Calu3 (cell line): ENCODE measurements around the gene HRH2. TPM values are rescaled to one million over a fixed set of nuclear protein-coding genes. Genes with fewer than 3 reads are reported as not detected.

Experiments
- BruUV-seq: library from RNA; stranded (reverse); fragments of 400-500 nt; replicated peaks from 2 replicates; lab custom pipeline; 2021; lab: Mats Ljungman, UMichigan
- CTCF ChIA-PET: fragments of 300-600 bp; sonication (Branson Sonifier 250); formaldehyde crosslinking; loops from one replicate; lab custom pipeline; 2022; ENCODE audit warnings: antibody characterized with exemption; lab: Charles Lee
- DNase-seq: peaks from one replicate; pipeline ENCODE4 v3.0.0; 2022
- H3K27ac Mint-ChIP-seq: one replicate; pipeline ENCODE4 v1.8.0; 2022; ENCODE audit warnings: mixed read lengths; ENCODE audit not compliant: unreplicated experiment
- H3K27me3 Mint-ChIP-seq: one replicate; pipeline ENCODE4 v1.8.0; 2022; ENCODE audit warnings: mixed read lengths; ENCODE audit not compliant: unreplicated experiment
- H3K36me3 Mint-ChIP-seq: one replicate; pipeline ENCODE4 v1.8.0; 2022; ENCODE audit warnings: mild to moderate bottlenecking, moderate library complexity, mixed read lengths; ENCODE audit not compliant: insufficient read depth, unreplicated experiment
- H3K4me1 Mint-ChIP-seq: one replicate; pipeline ENCODE4 v1.8.0; 2022; ENCODE audit warnings: mild to moderate bottlenecking, low read depth, mixed read lengths; ENCODE audit not compliant: unreplicated experiment
- H3K4me3 Mint-ChIP-seq: one replicate; pipeline ENCODE4 v1.8.0; 2022; ENCODE audit warnings: mild to moderate bottlenecking, low read depth, moderate library complexity, mixed read lengths; ENCODE audit not compliant: unreplicated experiment
- H3K9me3 Mint-ChIP-seq: one replicate; pipeline ENCODE4 v1.8.0; 2022; ENCODE audit warnings: low read depth, mixed read lengths; ENCODE audit not compliant: unreplicated experiment
- intact Hi-C: fragments of 100-400 bp; cut with micrococcal nuclease; formaldehyde crosslinking; loops from one replicate; pipeline ENCODE4 v1.10.0; 2022; ENCODE audit not compliant: unreplicated experiment
- total RNA-seq: library from RNA; stranded (reverse); gene quantifications from 2 replicates; pipeline ENCODE4 v1.2.3, GENCODE V29; 2022
- TF ChIP-seq, protein P1 (sequence below): fragments of 200-600 bp; IDR thresholded peaks from one replicate; pipeline ENCODE4 v1.8.0; 2022; ENCODE audit warnings: antibody characterized with exemption; ENCODE audit not compliant: unreplicated experiment

The HRH2 gene
- total RNA-seq, 1 experiment from 2014 or later: not detected

DNA sequence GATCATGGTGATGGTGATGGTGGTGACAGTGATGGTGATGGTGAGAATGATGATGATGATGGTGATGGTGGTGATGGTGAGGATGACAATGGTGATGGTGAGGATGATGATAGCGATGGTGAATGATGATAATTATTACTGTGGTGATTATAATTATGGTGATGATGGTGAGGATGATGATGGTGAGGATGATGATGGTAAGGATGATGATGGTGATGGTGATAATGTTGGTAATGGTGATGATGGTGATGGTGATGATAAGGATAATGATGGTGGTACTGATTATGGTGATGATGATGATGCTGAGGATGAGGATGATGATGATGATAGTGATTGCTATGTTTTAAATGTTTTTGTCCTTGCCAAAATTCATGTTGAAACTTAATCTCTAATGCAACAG, 37.3 kb upstream of the HRH2 start:
- no peak for DNase-seq
- BruUV-seq: no TSS peak
- no peak overlapping the region for H3K4me3 Mint-ChIP-seq
- H3K36me3 Mint-ChIP-seq: peaks cover 4% of the 10 kb centered on the region
- H3K4me1 Mint-ChIP-seq: no peaks in the 10 kb centered on the region
- H3K27me3 Mint-ChIP-seq: no peaks in the 10 kb centered on the region
- no peak overlapping the region for H3K27ac Mint-ChIP-seq
- CTCF ChIA-PET: no interaction called here
- intact Hi-C loops: no loop called here
- TF ChIP-seq, protein P1, sequence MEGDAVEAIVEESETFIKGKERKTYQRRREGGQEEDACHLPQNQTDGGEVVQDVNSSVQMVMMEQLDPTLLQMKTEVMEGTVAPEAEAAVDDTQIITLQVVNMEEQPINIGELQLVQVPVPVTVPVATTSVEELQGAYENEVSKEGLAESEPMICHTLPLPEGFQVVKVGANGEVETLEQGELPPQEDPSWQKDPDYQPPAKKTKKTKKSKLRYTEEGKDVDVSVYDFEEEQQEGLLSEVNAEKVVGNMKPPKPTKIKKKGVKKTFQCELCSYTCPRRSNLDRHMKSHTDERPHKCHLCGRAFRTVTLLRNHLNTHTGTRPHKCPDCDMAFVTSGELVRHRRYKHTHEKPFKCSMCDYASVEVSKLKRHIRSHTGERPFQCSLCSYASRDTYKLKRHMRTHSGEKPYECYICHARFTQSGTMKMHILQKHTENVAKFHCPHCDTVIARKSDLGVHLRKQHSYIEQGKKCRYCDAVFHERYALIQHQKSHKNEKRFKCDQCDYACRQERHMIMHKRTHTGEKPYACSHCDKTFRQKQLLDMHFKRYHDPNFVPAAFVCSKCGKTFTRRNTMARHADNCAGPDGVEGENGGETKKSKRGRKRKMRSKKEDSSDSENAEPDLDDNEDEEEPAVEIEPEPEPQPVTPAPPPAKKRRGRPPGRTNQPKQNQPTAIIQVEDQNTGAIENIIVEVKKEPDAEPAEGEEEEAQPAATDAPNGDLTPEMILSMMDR: no peak
- peaks cover 9% of the 10 kb centered on the region for H3K9me3 Mint-ChIP-seq

DNA sequence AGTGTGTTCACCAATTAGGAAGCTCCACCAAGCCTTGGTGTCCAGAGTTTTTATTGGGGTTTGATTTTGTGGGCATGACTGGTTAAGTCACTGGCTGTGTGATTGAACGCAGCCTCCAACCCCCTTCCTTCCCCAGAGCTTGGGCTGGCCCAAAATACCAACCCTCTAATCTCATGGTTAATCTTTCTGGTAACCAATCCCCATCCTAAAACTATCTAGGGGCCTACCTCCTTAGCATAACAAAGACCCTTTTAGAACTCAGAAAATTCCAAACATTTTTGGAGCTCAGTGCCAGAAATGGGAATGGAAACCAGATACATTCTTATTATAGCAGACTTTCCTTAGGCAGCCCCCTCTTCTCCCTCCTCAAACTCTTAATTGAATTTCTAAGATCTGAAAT, 35.9 kb upstream of the HRH2 start:
- CTCF ChIA-PET: interaction anchor here (1.0 kb wide), 1 partner anchor 13 kb away, joined by 3 read pairs; no protein-coding TSS in a partner anchor
- Mint-ChIP-seq H3K4me3 (no peak overlapping the region), H3K36me3 (peaks cover 4% of the 10 kb centered on the region), H3K9me3 (peaks cover 9% of the 10 kb centered on the region), H3K27me3 (peaks cover 11% of the 10 kb centered on the region), H3K4me1 (no peaks in the 10 kb centered on the region), H3K27ac (no peak overlapping the region)
- TF ChIP-seq, protein P1: no peak
- DNase-seq: no peak
- intact Hi-C loops: no loop called here
- BruUV-seq: no TSS peak

DNA sequence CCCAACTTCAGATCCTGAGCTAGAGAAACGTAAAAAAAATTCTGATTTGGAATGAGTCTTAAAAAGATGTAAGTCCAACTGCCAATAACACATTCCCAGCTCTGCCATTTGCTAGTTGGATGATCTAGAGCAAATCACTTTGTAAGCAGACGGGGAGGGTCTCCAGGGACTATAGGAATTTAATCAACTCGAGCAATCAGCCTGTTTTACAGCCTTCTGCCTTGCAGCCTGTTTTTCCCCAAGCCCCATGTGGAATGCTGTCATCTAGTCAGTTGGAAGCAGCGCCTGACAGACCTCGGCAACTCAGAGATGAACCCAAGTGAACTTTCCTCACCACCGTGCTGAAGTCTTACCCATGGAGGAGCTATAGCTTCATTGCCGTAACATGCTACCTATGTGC, 34.8 kb upstream of the HRH2 start:
- H3K9me3 Mint-ChIP-seq: peaks cover 6% of the 10 kb centered on the region
- no TSS peak for BruUV-seq
- H3K27me3 Mint-ChIP-seq: peaks cover 19% of the 10 kb centered on the region
- no peak overlapping the region for H3K4me3 Mint-ChIP-seq
- intact Hi-C loops: no loop called here
- TF ChIP-seq, protein P1: no peak
- DNase-seq: no peak
- no peak overlapping the region for H3K27ac Mint-ChIP-seq
- CTCF ChIA-PET: interaction anchor here (1.0 kb wide), 1 partner anchor 14 kb away, joined by 3 read pairs; no protein-coding TSS in a partner anchor
- H3K4me1 Mint-ChIP-seq: no peaks in the 10 kb centered on the region
- H3K36me3 Mint-ChIP-seq: peaks cover 4% of the 10 kb centered on the region

DNA sequence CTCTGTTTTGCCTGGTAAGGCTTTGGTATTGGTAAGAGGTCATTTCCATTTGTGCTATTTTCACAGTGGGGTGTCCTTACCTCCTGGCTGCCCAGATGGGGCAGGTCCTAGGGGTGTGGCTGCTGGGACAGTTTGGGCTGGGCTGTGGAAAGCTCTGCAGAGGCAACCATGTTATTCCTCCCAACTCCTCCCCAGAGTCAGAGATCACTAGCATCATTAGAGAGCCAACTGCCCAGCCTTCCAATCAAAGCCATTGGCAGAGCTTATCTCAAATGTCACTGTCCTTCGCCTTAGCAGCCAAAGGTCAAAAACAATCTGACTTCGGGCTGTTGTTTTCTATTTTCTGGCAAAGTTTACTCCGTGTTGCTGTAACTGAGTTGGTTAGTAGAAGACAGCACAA, 33.6 kb upstream of the HRH2 start:
- TF ChIP-seq, protein P1: no peak
- BruUV-seq: no TSS peak
- Mint-ChIP-seq H3K4me1 (no peaks in the 10 kb centered on the region), H3K27me3 (peaks cover 27% of the 10 kb centered on the region), H3K9me3 (peaks cover 6% of the 10 kb centered on the region), H3K36me3 (peaks cover 4% of the 10 kb centered on the region), H3K4me3 (no peak overlapping the region), H3K27ac (no peak overlapping the region)
- intact Hi-C loops: no loop called here
- no peak for DNase-seq
- CTCF ChIA-PET: no interaction called here
